Renal pelvis (tissue), 4 donors: ENCODE results near the gene RPRD1B. TPM values are rescaled to one million over a fixed set of nuclear protein-coding genes. Genes with fewer than 3 reads are reported as not detected.

Experiments used
- DNase-seq: peaks from one replicate; pipeline ENCODE4 v3.0.0-alpha.2; 2013
- polyA plus RNA-seq, 3 donors: library from polyadenylated mRNA; unstranded; fragments of 120-200 nt; gene quantifications; one replicate each; pipeline ENCODE4 v1.2.1, GENCODE V29; 2013; ENCODE audit not compliant: insufficient read length in 3 of 3

RPRD1B gene
- polyA plus RNA-seq, 3 donors, result 34.0 to 43.6 (median 42.5) TPM

GRCh38 chr20:38116409-38117165 is 83.0 kb downstream of the RPRD1B start:
- DNase-seq, result no peak

- DNase-seq, result no peak
These were observed 83.7 kb downstream of the RPRD1B start for GRCh38 chr20:38117205-38117604.

GRCh38 chr20:38117635-38118034 is 84.1 kb downstream of the RPRD1B start:
- DNase-seq, result no peak

- DNase-seq, result no peak
These were observed 85.9 kb downstream of the RPRD1B start for GRCh38 chr20:38119446-38119845.

GRCh38 chr20:38120625-38120988 is 87.1 kb downstream of the RPRD1B start:
- no peak for DNase-seq

- no peak for DNase-seq
These were observed 88.2 kb downstream of the RPRD1B start for GRCh38 chr20:38121741-38122140.

GRCh38 chr20:38123021-38123587 is 89.6 kb downstream of the RPRD1B start:
- DNase-seq, result no peak

GRCh38 chr20:38125157-38126056 is 91.9 kb downstream of the RPRD1B start:
- DNase-seq, result peak; percentile 84

GRCh38 chr20:38126146-38126921 is 92.8 kb downstream of the RPRD1B start:
- no peak for DNase-seq

- DNase-seq, result no peak
These were observed 93.5 kb downstream of the RPRD1B start for GRCh38 chr20:38126932-38127621.

- DNase-seq, result no peak
These were observed 94.5 kb downstream of the RPRD1B start for GRCh38 chr20:38127920-38128528.

- DNase-seq, result no peak
These were observed 95.1 kb downstream of the RPRD1B start for GRCh38 chr20:38128691-38129090.

- DNase-seq, result no peak
These were observed 95.8 kb downstream of the RPRD1B start for GRCh38 chr20:38129248-38129865.

- DNase-seq, result no peak
These were observed 96.5 kb downstream of the RPRD1B start for GRCh38 chr20:38129893-38130609.

- DNase-seq, result no peak
These were observed 97.4 kb downstream of the RPRD1B start for GRCh38 chr20:38130687-38131587.

GRCh38 chr20:38131588-38132121 is 98.1 kb downstream of the RPRD1B start:
- DNase-seq, result no peak

GRCh38 chr20:38132156-38132909 is 98.8 kb downstream of the RPRD1B start:
- DNase-seq, result no peak
